Erythroblast (primary cell): ENCODE data around the gene ANO6.

Experiments used
- DNase-seq, 2 experiments: peaks; one replicate each; lab custom pipeline; 2025; lab: John Stamatoyannopoulos, UW
- GATA1 ChIP-seq: IDR thresholded peaks from 2 replicates; pipeline ENCODE4 v1.6.1; 2011; ENCODE audit warnings: low read depth, mild to moderate bottlenecking, control low read depth, low read length, moderate library complexity
- POLR2A ChIP-seq: IDR thresholded peaks from 2 replicates; pipeline ENCODE4 v1.6.1; 2011; ENCODE audit warnings: mild to moderate bottlenecking, low read length

Gene ANO6

DNA sequence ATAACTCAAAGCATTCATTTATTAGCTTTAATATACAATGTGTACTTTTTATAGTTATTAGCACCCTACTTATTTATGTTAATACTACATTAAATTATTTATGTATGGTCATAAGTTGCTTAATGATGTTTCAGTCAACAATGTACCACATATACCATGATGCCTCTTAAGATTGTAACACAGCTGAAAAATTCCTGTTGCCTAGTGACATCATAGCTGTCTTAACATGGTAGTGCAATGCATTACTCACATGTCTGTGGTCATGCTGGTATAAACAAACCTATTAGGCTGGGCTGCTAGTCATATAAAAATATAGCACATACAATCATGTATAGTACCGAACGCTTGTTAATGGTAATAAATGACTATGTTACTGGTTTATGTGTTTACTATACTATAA lies 120.4 kb downstream of the ANO6 start:
- TF ChIP-seq GATA1 (no peak), POLR2A (no peak)
- DNase-seq, result peak; percentile 7 to 17

DNA sequence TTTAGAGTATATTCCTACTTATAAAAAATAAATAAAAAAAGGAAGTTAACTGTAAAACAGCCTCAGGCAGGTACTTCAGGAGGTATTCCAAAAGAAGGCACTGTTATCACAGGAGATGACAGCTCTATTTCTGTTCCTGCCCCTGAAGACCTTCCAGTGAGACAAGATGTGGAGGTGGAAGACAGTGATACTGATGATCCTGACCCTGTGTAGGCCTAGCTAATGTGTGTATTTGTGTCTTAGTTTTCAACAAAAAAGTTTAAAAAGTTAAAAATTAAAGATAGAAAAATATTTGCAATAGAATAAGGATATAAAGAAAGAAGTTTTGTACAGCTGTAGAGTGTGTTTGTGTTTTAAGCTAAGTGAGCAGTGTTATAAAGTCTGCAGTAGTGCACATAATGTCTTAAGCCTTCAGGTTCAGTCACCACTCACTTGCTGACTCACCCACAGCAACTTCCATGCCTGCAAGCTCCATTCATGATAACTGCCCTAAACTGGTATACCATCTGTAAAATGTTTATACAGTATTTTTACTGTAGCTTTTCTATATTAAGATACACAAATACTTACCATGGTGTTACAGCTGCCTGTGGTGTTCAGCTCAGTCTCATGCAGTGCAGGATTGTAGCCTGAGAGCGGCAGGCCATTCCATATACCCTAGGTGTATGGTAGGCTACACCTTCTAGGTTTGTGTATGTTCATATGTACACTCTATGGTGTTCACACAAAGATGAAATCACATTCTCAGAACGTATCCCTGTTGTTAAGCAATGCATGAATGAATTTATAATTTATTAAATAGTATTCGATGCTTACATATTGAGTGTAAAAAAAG lies 121.1 kb downstream of the ANO6 start:
- DNase-seq, result peak; percentile 35 to 41
- no peak for TF ChIP-seq GATA1

DNA sequence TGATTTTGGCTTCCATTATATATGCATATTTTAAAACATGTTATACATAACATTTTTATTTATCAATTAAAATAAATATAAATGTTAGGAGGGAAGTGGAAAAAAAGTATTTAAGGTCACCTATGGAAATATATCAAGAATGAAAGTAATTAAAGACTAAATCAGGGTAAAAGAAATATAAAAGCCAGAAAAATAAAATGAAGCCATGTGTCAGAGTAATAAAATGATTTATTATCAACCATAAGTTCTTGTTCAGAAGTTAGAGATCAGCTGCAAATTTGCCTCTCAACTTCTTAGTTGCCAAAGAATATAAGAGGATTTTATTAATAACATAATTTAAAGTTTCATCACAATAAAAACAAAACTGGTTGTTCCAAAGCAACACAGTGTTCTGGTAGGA lies 121.9 kb downstream of the ANO6 start:
- TF ChIP-seq GATA1 (no peak), POLR2A (no peak)
- no peak for DNase-seq

DNA sequence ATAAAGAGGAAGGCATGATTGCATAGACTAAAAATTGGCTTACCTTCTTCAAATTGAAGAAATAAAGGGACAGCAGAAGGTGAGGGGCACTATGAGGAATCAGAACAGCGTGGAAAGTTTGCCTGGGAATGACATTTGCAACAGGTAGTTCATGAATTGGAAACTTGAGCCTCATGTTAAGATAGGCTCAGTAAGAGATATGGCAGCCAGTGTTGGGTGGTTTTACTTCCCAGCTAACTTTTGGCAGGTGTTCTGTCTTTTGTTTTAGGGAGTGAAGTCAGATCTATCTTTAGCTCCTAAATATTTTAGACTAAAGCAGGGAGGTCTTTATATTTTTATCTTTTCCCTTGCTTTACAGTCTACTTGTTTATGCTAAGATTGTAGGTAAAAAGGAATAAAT lies 122.4 kb downstream of the ANO6 start:
- TF ChIP-seq GATA1, result no peak
- no peak for TF ChIP-seq POLR2A
- no peak for DNase-seq

DNA sequence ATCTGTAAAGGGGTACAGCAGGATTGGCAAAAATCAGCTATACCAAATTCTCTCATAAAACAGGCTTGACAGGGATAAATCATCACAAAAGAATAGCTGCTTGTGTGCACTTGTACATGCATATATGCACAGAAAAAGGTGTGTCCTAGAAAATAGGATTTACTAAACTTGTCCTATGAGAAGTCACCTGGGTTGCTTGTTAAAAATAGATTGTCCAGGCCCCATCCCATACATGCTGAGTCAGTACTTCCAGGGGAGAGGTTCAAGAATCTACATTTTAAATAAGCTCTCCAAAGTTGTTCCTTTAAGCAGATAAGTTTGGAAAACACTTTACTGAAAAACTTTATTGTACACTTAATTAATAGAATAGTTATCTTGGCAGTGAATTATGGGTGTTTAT lies 123.1 kb downstream of the ANO6 start:
- DNase-seq, result no peak
- TF ChIP-seq POLR2A, result no peak
- TF ChIP-seq GATA1, result no peak

DNA sequence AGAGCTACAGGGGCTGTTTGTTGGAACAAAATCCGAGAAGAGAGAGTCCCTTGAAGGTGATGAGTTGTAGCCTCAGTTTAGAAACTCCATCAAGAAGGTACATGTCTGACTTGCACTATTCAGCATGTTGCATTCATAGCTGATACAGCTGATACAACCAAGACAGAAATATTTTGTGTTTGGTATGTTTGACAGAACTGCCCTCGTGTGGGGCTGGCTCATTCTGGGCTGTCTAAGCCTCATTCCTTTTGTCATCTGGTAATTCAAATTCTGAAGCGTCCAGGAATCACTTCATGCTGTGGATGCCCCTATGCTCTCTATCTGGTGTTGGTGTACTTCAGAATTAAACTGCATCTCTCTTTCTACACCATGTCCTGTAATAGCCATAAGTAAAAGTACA lies 126.3 kb downstream of the ANO6 start:
- TF ChIP-seq GATA1 (no peak), POLR2A (no peak)
- no peak for DNase-seq

DNA sequence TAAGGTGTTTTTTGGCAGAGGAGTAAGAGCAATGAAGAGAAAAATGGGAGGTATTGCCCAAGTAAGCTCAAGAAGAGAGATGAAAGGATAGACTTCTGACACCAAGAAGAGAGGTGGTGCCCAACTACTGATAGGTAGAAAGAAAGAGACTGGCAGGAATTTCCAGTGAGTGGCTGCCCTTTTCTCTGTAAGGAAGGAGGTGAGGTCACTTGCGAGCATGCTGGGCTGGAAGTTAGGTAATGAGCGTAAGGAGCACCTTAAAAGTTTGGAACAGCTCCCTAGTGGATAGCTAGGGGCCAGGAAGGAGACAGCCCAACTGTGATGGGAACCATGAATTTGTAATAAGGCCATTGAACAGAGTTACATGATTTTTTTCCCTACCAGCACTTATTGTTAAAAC lies 127.0 kb downstream of the ANO6 start:
- TF ChIP-seq GATA1 (no peak), POLR2A (no peak)

DNA sequence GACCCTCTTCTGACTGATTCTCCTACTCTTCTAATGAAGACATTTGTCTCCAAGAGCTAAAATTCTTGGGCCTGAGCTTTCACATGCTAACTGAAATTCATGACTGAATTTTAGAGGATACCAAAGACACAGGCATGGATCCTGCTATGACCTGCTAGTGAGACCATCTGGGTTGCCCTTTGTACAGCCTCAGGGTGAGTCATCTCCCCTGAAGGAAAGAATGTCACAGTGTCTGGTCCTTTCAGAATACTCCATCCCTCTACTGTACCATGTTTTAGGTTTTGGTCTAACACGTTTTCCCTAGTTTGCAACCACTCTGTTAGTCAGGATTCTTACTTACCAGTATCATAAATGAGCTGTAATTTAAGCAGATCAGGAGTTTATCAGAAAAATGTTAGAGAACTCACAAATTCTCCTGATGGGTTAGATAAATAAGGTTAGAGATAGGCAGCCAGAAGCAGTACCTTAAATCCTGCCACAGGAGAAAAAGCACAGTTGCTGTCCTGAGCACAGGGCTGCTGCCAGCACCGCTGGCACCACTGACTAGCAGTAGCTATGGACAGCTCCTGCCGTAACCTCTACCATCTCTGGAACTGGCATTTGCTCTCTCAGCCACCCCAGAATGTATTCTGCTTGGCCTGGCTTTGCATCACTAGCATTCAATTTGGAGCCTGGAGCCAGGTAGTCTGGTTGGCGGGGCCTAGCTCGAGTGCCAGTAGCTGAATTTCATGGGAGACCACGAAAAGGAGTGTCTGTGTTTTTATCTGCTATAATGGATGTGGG lies 127.6 kb downstream of the ANO6 start:
- TF ChIP-seq POLR2A (no peak), GATA1 (no peak)
- no peak for DNase-seq

More for the DNA sequence above, 127.0 kb downstream of the ANO6 start:
- no peak for DNase-seq

DNA sequence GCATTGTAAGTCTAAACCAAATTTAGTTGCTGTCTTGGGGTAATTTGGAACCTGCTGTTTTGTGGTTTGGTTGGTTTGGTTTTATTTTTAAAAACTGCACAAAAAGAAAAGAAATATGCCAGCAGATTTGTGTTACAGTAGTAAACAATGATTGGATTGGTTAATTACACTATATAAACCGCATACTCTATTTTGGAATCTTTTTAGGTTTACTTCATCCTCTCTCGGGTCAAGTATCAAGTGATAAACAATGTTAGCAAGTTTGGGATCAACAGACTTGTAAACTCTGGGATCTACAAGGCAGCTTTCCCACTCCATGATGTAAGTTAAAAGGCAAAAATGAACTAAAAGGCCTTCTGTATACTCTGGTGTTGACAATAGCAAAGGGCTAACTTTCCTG lies 132.4 kb downstream of the ANO6 start:
- no peak for DNase-seq
- TF ChIP-seq GATA1, result no peak
- TF ChIP-seq POLR2A, result no peak

DNA sequence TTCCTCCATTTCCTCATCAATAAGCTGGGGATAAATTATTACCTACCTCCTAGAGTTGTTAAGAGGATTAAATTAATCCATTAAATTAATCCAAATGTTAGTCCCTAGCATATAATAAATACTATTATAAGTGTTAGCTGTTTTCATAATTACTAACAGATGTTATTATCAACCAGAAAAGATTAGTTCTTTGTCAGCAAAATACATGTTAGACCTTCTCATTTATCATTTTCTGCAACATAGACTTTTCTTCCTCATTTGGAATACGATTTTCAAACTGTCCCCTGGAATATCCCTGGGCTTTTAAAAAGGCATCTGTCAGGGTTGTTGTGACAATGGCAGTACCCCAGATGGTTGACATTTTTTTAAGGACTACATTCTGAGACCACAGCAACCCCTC lies 133.1 kb downstream of the ANO6 start:
- TF ChIP-seq GATA1 (no peak), POLR2A (no peak)
- no peak for DNase-seq

DNA sequence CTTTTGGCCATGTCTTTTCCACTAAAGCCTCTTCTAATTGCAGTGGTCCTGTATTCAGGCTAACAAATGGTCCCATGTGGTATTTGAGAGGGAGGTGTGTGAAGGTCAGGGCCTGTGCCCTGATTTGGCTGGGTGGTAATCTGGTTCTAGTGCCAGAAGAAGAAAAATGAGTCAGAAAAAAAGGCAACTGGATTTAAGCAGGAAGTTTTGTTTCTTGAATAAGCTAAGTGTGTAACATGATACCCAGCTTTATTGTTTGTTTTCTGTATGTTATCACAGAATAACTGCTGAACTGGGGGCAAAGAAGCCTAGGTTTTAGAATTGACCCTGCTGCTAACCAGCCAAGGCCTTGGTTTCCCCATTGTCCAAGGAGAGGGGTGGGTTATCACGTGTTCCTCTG lies 134.0 kb downstream of the ANO6 start:
- TF ChIP-seq POLR2A (no peak), GATA1 (no peak)
- no peak for DNase-seq

DNA sequence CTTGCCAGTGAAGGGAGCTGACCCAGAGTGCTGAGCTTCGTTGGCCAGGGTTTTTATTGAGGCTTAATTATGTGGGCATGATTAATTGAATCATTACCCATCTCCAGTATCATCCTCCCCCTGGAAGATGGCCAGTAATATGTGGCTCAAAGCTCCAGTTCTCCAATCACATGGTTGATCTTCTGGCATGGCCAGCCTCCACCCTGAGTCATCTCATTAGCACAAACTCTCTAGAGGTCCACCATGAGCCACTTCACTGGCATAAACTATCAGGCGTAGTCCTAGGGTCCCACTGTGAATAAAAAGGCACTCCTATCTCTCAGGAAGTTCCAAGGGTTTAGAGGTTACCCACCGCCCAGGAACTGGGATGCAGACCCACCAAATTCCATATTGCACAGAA lies 135.0 kb downstream of the ANO6 start:
- DNase-seq, result no peak
- no peak for TF ChIP-seq GATA1
- TF ChIP-seq POLR2A, result no peak

DNA sequence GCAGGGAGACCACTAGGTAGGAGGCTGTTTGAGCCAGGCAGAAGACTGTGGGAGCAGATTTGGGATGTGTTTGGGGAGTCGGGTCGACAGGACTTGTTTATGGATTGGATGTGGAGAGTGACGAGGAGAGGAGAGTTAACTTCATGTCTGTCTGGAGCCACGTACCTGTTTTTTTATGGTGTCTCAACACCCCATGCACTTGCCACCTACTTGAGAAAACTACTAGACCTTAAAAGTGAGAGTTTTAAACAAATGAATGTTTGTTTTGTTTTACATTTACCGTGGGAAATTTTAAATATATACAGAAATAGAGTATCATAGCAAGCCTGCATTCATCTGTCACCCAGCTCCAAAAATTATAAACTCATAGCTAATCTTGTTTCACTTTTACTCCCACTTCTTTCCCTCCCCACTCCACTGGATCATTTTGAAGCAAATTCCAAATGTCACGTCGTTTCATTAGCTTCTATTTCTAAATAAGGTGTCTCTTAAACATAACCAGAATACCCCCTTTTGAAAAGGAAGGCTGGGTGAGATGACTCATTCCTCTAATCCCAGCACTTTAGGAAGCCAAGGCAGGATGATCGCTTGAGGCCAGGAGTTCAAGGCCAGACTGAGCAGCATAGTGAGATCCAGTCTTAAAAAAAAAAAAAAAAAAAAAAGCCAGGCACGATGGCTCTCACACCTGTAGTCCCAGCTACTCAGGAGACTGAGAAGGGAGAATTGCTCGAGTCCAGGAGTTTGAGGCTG lies 136.2 kb downstream of the ANO6 start:
- no peak for DNase-seq
- TF ChIP-seq GATA1 (no peak), POLR2A (no peak)

DNA sequence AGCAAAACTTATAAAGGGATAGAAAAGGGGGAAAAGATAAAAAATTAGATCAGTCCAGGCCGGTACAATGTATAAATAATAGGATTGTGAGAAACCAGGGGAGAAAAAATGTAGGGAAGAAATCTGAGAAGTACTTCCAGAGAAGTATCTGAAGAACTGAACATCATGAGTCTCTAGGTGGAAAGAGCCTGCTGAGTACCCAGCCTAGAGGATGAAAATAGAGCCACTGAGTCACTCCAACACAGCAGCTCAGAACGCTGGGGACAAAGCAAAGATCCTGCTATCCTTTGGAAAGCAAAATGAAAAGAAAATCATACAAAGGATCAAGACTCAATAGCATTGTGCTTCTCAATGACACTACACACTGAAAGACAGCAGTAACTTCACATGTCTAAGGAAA lies 138.0 kb downstream of the ANO6 start:
- DNase-seq, result no peak
- no peak for TF ChIP-seq GATA1
- TF ChIP-seq POLR2A, result no peak
